COLO829 (cell line): ENCODE results near the gene SRSF7.
A peak's percentile ranks its signal among the peaks of the same experiment; 100 is the strongest.
"Not testable (repeated sequence)": the region's sequence is repeated elsewhere in the genome, so short reads cannot be mapped to it uniquely, and the experiment has no call there.

Experiments used
- DNase-seq: peaks from one replicate; pipeline ENCODE4 v3.0.0; 2012; ENCODE audit warnings: low spot score

SRSF7 gene

GRCh38 chr2:38754049-38754448 is 2.9 kb upstream of the SRSF7 start:
- peak; percentile 53 for DNase-seq

DNA sequence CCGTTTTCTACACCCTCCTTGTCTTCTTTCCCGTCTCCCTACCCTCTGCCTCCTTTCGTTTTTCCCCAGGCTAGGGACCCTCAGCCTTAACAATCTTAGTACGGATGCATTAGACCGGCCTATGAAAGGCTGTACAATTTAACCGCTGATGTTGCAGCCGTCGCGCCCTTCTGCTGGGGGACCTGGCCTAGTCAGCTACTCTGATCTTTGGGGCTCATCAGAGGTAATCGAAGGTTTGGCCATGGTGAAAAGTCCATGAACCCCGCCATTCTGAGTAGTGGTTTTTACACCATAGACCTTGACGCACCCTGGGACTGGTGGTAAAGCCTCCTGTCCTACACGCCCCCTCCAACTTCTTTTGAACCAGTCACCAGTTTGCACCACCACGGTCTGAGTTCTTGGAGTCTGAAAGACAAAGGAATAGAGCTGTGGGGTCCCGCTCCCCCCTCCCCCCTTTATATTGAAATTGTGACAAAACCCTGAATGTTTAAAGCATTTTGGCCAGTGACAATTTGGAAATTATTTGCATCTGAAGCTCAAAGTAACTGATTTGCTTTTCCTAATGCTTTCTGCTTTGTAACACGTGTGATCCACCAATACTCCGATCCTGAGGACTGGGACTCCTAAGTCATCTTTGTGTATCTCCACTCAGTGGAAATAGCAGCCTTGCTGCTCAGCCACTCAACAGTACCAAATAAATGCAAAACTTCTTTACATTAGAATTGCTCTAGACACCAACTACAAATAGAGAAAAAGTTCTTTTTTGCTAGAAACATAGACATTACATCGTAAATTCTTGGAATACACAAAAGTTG is 642 bp upstream of the SRSF7 start:
- DNase-seq = no peak

- DNase-seq = peak; percentile 36
Measured at GRCh38 chr2:38750011-38750890, 910 bp downstream of the SRSF7 start.

DNA sequence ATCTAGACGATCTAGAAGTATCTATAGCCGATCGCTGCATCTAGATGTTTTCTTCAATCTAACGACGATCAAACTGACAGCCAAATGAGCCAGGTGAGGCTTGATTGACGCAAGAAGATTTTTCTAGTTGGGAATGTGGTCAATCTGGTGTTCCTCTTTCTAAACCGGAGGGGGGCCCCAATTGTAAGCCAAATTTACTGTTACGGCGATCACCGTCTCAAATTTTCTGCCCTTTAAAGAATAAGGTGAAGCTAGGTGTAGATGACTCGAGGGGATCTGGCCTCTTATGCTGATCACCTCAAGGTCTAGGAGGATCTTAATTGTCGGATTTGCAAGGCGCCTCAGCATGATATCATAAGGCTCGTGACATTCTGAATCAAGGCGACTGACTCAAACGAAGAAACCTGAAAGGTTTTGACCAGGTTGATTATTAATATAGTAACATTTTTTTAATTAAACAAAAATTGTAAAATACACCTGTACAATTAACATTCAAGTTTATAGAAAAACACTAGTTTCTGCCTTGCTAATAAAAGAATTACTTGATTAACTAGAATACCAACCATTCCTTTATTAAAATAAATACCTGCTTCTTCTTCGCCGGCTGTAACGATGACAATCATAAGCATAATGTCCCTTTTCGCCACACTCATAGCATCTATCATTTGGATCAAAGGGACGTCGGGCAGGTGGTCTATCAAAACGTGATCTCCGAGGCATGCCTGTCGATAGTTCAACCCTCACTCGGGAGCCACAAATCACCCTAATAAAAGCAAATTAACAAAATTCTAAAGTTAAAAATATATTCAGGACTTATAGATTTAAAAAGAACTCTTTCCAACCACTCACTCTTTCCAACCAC is 2.0 kb downstream of the SRSF7 start:
- DNase-seq = no peak

DNA sequence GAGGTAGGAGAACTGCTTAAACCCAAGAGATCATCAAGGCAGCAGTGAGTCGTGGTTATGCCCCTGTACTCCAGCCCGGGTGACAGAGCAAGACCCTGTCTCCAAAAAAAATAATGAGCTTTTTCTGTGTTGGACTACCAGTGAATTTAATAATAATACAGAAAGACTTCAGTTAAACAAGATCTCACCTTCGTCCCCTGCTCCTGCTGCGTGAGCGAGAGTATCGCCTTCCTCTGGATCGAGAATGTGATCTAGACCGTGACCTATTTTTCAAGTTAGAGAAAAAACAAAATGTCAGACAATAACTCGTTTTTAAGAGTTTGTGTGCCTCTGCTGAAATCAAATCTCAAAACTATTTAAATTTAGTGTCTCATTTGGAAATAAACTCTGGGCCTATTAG is 2.8 kb downstream of the SRSF7 start:
- DNase-seq = no peak

DNA sequence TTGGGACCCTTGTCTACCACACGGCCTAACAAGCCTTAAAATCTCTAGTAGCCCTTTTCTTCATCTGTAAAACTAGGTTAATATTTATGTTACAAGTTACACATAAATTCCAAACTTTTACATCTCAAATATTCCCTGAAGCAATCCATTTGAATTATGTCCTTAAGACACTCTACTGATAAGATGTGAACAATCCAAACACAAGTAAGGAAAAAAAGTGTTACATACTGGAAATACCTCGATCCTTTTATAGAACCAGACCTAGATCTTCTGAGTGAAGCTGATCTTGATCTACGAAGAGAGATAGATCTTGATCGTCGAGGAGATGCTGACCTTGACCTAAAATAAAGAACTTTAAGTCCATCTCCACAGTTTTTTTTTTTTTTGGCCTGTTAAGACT is 3.3 kb downstream of the SRSF7 start:
- DNase-seq = no peak

DNA sequence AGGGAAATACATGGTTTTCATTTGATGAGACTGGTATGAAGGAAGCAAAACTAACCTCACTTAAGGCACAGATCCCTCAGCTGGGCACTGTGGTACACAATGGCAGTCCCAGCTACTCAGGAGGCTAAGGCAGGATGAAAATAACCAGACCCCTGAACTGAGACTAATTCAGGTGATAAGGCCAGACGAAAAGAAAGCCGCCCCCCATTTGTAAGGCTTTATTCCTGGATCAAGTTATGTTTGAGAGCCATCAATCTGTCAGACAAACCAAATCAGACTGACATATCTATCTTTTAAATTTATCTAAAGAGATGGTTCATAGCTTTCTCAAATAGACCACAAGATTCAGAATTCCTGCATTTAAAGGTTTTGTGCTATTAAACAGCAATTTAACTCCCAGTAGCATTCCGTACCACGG is 4.1 kb downstream of the SRSF7 start:
- no peak for DNase-seq

- DNase-seq = no peak
Measured at GRCh38 chr2:38745267-38745666, 5.9 kb downstream of the SRSF7 start.

- no peak for DNase-seq
Measured at GRCh38 chr2:38744399-38744780, 6.8 kb downstream of the SRSF7 start.

GRCh38 chr2:38743672-38744398 is 7.3 kb downstream of the SRSF7 start:
- no peak for DNase-seq

DNA sequence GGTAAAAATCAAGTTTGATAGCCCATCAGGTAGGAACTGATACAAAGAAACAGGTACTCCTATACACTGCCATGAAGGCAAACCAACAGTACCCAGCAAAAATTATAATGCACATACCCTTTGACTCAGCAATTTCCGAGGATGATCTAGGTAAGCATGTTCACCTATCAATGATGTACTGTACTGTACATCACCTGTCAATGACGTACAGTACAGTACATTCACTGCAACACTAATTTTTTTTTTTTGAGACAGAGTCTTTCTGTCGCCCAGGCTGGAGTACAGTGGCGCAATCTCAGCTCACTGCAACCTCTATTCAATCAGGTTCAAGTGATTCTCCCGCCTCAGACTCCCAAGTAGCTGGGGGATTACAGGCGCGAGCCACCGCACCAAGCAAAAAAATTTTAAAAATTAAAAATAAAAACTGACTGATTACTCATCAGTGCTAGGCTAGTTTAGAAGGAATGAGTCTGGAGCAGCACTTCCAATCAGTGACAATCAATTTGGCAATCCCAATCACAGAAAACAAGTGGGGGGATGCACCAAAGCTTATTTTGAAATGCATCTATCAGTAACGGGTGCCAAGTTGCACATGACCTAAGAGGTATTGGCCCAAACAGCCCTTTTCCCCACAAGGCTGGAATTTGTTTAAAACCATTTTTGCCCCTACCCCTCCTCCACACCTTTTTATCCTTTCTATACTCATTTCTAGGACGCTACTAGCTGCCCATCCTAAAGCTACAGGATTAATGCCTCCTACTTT is 8.2 kb downstream of the SRSF7 start:
- no peak for DNase-seq

DNA sequence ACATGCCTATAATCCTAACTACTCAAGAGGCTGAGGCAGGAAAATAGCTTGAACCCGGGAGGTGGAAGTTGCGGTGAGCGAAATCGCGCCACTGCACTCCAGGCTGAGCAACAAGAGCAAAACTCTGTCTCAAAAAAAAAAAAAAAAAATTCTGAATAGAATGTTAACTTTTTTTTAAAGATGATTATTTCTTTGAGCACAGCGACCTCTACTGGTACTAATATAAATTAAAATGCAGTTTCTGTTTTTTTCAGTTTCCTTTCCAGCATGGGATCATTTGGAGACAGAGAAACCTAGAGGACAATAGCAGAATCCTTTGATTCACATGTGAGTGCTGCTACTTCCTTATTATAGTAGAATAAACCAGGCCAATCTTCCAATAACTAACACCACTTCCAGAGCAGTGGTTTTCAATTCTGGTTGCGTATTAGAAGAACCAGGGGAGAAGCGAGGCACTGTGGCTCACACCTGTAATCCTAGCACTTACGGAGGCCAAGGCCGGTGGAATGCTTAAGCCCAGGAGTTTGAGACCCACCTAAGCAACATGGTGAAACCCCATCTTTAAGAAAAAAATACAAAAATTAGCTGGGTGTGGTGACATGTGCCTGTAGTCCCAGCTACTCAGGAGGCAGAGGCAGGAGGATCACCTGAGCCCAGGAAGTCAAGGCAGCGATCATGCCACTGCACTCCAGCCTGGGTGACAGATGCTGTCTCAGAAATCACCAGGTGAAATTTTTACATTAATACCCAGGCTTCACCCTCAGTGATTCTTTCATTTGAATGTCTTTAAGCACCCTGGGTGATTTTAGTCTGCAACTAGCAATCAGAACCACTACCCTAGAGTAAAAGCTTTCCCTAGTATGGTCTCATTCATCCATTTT is 10.1 kb downstream of the SRSF7 start:
- peak; percentile 53 for DNase-seq

GRCh38 chr2:38739524-38739923 is 11.6 kb downstream of the SRSF7 start:
- no peak for DNase-seq

DNA sequence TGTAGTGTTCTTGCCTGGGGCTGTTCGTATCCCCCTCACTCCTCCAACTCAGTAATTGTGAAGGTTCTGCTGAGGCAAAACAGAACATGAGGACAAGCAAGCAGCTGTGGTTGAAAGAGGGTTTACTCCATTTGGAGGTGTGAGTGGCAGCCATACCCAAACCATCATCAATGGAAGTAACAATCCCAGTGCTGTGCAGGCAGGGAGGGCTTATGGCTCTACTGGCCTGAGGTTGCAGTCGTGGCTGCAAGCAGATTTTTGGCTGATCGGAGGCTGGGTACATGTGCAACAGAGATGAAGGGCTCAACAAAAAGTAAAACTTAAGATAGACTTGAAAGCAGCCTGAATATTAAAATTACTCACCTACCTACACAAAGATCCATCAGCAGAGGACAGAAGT is 13.2 kb downstream of the SRSF7 start:
- no peak for DNase-seq

GRCh38 chr2:38737000-38737698 is 14.0 kb downstream of the SRSF7 start:
- DNase-seq = not testable (repeated sequence)

DNA sequence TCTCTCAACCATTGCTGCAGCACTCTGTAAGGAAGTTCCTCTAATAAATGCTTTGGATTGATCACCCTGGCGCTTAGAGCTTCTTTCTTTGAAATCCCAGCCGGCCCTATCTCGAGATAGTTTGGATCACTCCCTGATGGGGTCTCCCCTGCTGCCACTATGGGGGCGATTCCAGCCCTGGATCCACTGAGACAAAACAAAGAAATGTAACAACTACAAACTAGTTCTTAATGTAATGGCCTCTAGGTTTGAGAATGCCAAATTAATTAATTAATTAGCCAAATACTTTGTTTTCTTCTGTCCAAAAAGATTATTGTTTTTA is 15.2 kb downstream of the SRSF7 start:
- DNase-seq = no peak

- no peak for DNase-seq
Measured at GRCh38 chr2:38734299-38735058, 16.7 kb downstream of the SRSF7 start.

DNA sequence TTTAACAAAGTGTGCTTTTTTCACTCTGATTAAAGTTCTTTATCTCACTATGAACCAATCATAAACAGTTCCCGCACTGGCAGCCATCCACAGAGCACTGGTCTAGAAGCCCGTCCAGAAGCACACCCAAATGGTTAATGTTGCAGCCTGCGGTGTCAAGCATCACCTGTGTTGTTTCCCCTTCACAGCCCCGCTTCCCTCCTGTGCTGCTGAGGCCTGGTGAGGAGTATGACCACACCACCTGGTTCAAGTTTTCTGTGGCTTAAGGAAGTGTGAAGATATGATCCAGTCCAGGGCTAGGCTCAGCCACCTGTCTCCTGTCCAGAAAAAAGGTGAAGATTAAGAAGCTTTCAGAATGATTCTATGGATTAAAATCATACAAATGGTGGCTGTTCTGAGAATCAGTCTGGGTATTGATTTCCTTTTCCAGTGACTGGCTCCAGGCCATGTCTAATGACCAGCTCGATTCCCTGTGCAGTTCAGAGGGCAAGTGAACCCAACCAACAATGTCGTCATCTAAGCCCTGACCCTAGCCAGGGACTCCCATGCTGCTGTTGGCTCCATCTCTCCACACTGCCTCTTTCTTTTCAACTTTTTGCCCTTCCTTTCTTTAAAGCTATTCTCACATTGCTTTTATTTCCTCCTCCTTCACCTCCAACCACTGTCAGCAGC is 17.7 kb downstream of the SRSF7 start:
- DNase-seq = no peak
